NCI-H1417 treated with DMSO at 0.1 percent for 48 hours (cell line): Measurements from ENCODE around the gene SMYD2.

Experiments
- DNase-seq: peaks from one replicate; lab custom pipeline; 2025; lab: John Stamatoyannopoulos, UW

SMYD2 gene

DNA sequence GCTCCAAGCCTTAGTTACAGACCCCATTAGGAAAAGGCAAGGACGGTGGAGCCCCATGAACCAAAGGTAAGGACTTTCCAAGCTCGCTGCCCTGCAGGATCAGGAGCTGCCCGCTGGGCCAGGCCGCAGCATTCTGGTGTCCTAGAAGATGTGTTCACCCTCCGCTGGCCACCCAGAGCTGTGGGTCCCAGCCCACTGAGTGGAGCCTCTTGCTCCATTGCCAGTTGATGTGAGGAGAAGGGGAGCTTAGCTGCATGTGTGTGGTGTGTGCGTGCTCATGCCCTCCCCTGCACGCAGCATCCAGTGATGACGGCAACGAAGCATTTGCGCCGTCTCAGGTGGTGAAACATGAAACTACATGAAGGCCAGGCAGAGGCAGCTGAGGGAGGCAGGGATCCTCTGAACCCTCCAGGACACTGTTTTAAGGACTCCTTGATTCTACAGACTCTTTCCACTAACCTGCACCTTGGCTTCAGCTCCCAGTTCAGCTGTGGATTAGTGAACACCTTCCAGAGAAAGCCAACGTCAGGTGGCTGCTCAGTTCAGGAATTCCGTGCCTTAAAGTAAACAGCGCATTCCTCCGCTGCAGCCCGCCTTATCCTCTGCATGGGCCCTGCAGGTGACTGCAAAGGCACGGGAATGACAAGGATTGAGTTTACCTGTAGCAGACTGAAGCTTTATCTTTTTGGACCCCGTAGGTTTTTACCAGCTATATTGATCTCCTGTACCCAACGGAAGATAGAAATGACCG, 48.7 kb downstream of the SMYD2 start:
- no peak for DNase-seq

DNA sequence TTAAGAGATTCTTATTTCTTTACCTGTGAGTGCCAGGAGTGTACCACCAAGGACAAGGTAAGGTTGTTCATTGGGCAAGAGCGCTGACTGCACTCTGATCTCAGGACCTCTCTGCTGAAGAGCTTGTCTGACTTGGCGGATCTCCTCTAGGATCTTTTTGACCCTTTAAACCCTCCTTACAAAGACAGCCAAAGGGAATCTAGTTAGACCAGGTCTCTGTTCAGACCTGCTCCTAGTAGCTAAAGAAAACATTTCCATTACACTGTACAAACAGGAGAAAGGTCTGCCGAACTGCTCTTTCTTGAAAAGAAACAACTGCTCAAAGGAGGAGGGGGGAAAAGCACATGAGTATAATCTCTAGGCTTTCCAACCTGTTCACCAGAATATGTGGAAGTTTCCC, 49.3 kb downstream of the SMYD2 start:
- DNase-seq, result no peak

DNA sequence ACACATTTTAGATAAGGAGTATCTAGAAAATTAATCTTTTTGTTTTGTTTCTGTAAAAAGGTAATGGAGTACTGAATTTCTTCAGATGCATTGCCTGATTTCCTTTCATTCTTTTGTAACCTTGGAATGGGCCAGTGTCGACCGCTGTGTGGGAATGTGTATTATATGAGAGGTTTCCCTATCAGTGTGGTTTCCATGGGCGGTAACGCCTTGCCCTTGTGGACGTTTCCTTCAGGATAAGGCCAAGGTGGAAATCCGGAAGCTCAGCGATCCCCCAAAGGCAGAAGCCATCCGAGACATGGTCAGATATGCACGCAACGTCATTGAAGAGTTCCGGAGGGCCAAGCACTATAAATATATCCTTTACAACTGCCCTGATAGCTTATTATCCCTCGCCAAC, 49.8 kb downstream of the SMYD2 start:
- no peak for DNase-seq

DNA sequence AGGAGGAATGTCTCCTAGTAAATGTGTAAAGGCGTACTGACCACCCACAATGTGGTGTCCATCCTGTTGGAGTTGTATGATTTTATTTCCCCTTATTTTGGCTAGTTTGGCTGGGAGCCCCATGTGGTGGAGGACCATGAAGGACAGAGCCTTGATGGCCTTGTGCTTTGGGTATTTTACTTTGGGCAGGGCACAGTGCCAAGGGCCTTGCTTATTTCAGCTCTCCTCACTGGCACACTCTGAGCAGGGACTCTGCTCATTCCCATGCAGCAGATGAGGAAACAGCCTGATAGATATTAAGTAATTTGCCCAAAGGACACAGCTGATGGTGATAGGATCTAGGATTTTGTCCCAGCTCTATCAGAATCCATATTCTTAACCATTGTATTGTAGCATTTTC, 50.2 kb downstream of the SMYD2 start:
- DNase-seq, result no peak

DNA sequence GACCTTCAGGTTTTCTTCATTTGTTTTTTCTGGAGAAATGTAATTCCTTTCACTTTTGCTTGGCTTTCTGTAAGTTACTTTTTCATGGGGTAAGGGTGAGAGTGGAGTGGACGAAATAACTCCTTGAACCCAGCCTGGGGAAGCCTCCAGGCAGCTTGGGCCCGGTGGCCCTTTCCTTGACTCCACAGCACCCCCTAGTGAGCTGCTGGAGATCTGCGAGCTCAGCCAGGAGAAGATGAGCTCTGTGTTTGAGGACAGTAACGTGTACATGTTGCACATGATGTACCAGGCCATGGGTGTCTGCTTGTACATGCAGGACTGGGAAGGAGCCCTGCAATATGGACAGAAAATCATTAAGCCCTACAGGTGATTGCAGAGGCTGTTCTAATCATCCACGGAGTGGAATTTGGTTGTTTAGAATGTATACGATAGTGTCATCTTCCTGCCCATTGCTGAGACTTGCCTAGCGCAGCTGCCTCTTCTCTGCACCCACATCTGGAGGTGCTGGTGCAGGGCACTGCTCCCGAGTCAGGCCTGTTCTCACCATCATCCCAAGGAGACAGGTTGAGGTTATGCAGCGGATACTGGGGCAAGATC, 51.0 kb downstream of the SMYD2 start:
- no peak for DNase-seq

DNA sequence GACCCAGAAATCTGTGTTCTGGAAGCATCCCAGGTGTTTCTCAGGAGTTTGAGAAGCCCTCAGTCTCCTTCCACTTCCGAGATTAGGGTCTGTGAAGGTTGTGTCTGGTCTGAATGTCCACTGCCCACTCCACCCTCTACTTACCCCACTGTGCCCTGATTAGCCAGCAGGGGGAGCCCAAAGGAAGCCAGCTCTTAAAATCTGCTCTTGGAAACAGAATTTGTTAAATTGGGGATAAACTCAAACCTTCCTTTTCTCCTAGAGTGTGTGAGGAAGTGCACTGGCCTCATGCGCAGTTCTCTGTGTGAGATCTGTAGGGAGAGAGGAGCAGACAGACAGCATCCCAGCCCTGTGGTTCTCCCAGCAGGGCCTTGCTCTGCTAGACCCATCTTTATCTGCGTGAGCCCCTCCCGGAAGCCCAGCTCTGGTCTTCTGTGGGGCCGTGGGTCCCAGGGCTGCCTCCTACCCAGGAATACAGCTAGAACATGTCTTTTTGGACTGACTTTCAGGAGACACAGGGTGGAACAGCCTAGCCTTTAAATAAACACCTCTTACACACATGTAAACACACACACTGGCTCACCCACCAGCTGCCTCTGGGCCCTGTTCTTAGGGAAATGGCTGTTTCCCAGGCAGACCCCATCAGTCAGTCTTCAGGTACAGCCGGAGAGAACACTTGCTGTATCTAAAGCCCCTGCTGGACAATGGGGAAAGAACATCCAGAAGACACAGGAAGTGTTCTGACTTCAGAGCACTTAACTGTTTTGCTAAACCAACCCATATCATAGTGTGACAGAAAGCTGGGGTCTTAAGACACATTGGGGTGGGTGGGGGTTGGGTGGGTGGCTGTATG, 52.2 kb downstream of the SMYD2 start:
- no peak for DNase-seq

DNA sequence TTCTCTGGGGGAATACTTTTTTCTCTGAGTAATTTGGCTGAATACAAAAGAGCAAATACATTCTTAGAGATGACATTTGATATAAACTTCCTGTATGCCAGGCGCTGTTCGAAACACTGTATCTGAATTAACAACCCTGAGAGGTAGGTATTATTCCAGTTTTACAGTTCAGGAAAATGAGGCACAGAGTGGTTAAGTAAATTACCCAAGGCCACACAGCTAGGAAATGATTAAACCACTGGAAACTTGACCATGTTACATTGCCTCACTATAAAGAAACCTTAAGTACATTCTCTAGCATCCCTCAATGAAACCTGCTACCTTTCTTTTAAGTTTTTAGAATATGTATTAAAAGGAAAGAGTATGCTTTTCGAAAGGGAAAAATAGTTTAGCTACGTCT, 54.6 kb downstream of the SMYD2 start:
- no peak for DNase-seq

DNA sequence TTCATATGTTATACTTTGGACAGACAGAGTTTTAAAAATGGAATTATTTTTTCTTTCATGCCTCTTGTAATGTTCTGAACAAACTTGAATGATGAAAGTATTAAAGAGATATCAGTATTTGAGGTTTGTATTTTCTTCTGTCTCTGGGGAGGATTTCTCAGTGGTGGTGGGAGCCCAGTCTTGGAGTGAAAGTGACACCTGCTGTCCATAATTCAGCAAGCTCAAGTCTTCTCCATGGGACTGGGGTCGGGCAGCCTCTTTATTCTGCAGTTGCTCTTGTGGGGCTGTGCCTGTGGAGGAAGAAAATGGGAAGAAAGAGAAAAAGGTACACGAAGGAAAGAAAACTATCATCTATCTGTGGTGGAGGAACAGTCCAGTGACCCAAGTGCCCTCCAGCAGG, 56.1 kb downstream of the SMYD2 start:
- DNase-seq, result no peak

DNA sequence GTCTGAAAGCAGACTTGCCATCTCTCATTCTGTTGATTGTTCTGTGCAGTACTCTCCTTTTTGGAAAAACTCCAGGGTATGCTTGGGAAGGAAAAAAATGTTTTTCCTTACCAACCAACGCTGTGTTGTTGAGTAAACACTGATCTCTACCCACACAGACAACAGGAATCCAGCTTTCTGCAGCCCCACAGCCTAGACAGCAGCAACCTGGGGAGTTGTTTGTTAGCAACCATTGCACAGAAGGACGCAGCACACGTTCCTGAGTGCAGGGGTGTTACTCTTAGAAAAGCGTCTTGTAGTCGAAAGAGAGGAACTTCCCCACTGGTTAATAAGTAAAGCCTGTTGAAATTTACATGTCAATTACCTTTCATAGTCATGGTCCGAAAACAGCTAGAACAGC, 56.6 kb downstream of the SMYD2 start:
- no peak for DNase-seq

DNA sequence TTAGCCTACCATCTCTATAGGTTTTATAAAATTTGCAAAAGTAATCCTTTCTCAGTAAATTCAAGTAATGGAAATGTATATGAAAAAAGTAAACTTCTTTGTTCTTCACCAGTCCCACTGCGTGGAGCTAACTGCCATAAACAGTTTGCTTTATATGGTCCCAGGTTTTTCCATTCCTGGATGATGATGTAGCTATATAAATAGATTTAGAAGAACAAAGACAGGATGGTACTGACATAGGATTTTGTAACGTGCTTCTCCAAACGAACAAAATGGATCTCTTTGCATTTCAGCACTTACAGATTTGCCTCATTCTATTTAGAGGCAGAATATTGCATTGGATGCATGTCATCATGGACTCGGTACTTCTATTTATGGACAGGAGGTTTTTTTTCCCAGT, 57.3 kb downstream of the SMYD2 start:
- DNase-seq, result no peak

DNA sequence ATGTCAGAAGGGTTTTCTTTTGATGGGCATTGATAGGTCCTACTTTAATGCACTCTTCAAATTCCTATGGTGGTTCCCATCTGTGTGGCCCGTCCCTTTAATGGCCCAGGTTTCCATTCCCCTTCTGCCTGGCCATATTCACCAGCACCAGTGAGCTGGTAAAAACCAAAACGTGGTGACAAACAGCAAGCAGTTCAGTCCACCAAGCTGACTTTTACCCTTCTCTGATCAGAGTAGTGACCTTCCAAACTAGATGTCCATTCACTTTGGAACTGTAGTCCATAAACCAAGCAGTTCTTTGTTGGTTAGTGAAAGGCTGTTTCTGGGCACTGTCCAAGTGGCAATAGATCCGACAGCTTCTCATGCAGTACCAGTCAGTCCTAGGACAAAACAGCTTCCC, 60.5 kb downstream of the SMYD2 start:
- no peak for DNase-seq

DNA sequence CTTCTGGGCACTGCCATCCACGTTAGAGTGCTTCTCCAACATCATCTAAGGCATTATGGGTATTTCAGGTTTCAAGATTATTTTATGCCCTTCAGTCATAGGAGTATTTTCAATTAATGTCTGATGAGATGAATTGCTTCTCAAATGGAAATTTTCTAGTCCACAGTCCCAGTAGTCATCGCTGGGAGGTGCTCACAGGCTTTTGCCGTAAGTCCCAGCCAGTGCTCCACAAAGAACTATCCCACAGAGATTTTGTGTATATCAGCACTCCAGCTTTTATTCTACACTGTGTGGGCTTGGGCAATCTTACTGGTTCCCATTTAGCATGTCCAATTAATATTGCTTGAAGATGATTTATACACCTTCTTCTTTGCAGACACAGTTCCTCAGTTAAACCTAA, 61.0 kb downstream of the SMYD2 start:
- no peak for DNase-seq

DNA sequence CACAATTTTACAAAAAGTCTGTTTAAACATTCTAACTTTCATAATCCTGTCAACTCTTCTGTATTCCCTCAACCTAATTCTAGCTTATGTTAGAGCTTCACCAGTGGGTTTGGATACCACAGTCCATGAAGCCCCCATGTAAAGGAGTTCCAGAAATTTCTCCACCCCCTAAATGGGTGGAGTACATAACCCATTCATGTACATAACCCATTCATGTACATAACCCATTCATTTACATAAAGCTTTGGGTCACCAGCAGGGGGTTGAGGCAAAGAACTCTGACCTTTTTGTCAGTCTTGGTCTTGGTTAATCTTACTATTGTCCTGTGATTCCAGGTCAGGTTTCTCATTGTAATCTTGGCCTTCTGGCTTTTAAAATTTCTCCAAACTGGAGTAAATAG, 61.6 kb downstream of the SMYD2 start:
- no peak for DNase-seq

DNA sequence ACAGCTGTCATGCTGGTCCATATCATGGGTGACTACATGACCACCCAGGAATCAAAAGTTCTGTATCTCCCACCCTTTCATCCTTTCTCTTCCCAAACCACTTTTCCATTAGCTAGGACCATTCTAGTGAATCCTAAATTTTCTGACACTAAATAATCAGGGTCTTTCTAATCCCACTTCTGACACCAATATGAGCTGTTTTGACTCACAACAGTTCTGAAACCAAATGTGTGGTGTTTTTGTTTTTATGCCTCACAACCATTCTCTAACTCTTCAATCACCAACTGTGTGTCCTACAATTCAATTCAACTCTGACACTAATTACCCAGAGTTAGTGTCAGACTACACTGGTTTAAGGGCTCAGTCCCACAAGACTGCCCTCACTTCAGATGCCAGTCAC, 63.9 kb downstream of the SMYD2 start:
- no peak for DNase-seq

DNA sequence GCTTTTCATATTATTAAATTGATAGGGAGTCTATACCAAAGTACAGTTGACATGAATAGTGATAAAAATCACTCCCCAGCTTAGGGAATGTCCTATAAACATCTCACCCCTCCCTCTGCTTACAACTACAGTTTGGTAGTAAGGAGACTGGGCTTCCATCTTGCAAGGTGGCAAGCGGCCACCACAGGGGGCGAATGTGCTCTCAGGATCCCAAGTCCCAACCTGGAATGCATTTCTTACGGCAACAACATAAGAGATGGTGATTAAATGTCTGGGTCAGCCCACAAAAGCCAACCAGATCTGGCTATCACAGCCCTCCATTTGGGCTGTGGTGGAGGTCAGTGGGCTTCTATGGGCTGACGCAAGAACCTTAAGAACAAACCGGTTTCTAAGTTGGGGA, 68.0 kb downstream of the SMYD2 start:
- no peak for DNase-seq

DNA sequence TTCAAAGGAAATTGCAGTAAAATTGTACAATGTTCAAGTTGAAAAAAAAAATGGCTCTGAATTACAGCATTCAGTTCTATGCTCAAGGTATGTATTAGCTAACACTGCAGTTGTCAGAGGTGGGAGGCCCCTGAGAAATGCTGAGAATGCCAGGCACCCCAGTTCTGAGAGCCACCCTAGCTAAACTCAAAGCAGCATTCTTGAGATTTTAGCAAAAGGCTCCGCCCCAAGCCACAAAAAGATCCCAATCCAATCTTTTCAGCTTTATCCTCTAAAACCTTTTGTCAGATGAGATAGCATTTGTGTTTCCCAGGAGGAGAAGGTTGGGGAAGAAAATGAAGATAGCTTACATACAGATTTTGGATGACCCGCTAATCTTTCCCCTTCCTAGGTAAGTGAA, 68.8 kb downstream of the SMYD2 start:
- no peak for DNase-seq

DNA sequence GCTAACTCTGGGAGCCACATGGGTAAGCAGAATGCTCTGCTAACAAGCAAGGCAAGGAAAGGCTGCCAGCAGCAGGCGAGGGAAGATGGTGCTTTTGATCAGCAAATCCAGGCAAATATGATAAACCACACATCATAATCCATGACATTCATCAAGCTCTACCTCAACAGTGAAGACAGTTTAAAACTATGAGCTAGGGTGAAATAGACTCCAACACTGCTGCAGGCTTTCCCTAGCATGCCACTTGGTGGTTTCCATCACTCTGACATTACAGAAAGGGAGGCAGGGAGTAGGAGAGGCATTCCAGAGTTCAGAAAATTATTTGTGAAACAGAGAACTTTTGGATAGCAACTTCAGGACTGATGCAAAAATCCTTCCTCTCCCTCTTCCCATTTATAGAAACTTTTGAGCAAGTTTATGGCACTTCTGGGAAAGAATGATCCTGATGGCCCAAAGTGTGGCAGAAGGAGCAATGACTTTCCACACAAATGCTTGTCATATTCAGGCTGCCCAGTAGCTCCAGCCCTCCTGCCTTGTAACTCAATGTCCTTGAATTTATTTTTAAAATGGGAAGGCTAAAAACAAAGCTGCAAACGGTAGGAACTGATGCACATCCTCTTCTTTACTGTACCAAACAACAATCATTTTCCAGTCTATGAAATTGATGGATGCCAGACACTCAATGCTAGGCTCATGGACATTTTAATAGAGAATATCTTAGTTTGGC, 70.8 kb downstream of the SMYD2 start:
- DNase-seq, result no peak

DNA sequence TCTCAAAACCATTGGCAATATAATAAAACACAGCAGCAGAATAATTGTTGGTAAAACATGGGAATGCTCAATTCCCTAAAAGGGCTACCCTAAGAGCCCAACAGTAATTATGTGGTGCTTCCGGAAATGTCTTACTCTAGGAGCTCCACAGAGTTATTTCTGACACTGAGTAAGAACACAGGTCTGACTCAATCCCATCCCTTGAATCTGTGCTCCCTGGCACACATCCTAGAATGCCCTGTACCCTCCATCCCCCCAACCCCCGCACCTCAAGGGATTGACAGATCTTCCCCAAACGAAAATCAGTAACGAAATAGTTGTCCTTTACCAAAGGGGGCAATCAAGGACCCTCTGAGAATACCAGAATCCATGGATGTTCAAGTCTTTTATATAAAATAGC, 71.9 kb downstream of the SMYD2 start:
- no peak for DNase-seq

DNA sequence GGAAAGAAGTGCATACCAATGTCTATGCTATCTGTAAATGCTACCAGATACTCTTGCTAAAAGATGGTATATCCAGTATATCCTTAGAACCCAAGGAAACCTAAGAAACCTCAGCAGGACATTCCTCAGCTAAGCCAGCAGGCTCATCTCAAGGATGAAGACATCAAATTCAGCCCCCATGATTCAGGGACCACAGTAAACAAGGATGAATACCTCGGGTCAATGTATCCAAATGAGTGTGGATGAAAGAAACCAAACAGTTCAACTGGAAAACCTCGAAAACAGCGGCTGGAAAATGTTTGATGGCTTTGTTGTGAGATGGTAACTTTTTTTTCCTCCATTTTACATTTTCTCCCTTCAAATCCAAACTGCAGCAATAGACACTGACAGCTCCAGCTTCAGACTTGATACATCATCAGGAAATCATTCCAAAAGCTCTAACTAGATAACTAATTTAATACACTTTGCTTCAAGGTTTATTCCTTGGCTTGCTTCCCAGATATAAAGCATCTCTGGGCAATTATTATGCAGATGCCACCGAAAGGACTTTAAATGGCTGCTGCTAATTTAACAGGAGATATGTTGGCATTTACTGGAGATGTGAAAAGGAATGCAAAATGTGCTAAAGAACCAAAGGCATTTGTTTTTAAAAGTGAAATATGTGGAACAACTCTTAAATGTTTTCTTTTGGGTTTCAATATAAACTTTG, 73.6 kb downstream of the SMYD2 start:
- DNase-seq, result no peak

DNA sequence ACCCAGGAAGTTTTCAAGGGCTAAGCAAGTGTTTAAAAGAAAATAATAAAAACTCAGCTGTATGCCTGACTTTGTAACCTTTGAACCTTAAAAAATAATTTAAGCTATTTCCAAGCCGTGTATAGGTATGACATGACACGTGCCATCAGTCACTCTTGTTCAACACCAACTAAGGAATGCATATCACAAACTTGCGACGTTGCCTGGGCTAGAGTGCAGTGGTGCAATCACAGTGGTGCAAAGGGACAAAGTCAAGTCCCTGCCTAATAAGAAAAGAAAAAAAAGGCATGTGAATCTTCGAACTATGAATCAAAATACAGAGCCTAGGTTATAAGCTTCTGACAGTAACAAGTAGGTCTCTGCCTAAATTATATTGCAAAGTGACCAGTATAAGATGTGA, 79.2 kb downstream of the SMYD2 start:
- DNase-seq, result no peak

DNA sequence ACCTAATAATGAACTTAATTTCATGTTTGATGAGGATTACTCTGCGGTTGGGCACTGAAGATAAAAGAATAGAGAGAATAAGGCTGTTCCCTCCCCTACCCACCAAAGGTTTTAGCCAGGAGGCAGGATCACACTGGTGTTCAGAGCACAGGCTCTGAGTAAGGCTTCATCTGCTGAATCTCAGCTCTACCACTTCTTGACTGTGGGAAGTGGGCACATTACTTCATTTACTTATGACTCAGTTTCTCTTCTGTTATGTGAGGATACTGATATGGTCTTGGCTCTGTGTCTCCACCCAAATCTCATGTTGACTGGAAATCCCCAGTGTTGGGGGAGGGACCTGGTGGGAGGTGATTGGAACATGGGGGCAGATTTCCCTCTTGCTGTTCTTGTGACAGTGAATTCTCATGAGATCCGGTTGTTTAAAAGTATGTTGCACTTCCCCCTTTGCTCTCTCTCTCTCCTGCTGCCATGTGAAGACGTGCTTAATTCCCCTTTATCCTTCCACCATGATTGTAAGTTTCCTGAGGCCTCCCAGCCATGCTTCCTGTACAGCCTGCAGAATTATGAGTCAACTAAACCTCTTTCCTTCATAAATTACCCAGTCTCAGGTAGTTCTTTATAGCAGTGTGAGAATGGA, 79.7 kb downstream of the SMYD2 start:
- no peak for DNase-seq
